DOHH2 (cell line): ENCODE results near the gene TM9SF4.

Experiments used
- H3F3A ChIP-seq: fragments of 200-600 bp; sonication (generic), shearing (Covaris generic); 2 replicates; pipeline ENCODE4 v1.6.0; 2016; ENCODE audit warnings: antibody characterized with exemption, mild to moderate bottlenecking; ENCODE audit not compliant: control insufficient read depth, insufficient read depth
- H3K27ac ChIP-seq: fragments of 200-600 bp; sonication (generic); 2 replicates; pipeline ENCODE4 v1.5.1; 2014; ENCODE audit warnings: low read depth, mild to moderate bottlenecking, low read length, moderate library complexity
- H3K27me3 ChIP-seq: fragments of 200-600 bp; sonication (generic); 2 replicates; pipeline ENCODE4 v1.6.1; 2014; ENCODE audit warnings: mild to moderate bottlenecking, low read length, mixed read lengths; ENCODE audit not compliant: control insufficient read depth
- H3K36me3 ChIP-seq: fragments of 200-600 bp; sonication (generic); 2 replicates; pipeline ENCODE4 v1.6.1; 2014; ENCODE audit warnings: mild to moderate bottlenecking, low read length, moderate library complexity, mixed read lengths; ENCODE audit not compliant: control insufficient read depth
- H3K4me1 ChIP-seq: fragments of 200-600 bp; sonication (generic); 2 replicates; pipeline ENCODE4 v1.6.1; 2014; ENCODE audit warnings: mild to moderate bottlenecking, low read length, mixed read lengths; ENCODE audit not compliant: control insufficient read depth
- H3K4me2 ChIP-seq: fragments of 200-600 bp; sonication (generic); 2 replicates; pipeline ENCODE4 v1.6.0; 2014; ENCODE audit warnings: mild to moderate bottlenecking, low read length, moderate library complexity
- H3K4me3 ChIP-seq: fragments of 200-600 bp; sonication (generic); 2 replicates; pipeline ENCODE4 v1.5.1; 2014; ENCODE audit warnings: mild to moderate bottlenecking, low read length, mixed read lengths
- H3K79me2 ChIP-seq: fragments of 200-600 bp; sonication (generic); 2 replicates; pipeline ENCODE4 v1.6.1; 2014; ENCODE audit warnings: mild to moderate bottlenecking, low read length, mixed read lengths; ENCODE audit not compliant: control insufficient read depth
- H3K9me2 ChIP-seq: fragments of 200-600 bp; sonication (generic); replicated peaks from 2 replicates; pipeline ENCODE4 v1.6.1; 2014; ENCODE audit warnings: mild to moderate bottlenecking, low read length, mixed read lengths; ENCODE audit not compliant: control insufficient read depth
- H3K9me3 ChIP-seq: fragments of 200-600 bp; sonication (generic); 2 replicates; pipeline ENCODE4 v1.6.1; 2014; ENCODE audit warnings: antibody characterized with exemption, low read length, mixed read lengths; ENCODE audit not compliant: control insufficient read depth, insufficient read depth
- H4K20me1 ChIP-seq: fragments of 200-600 bp; sonication (generic); 2 replicates; pipeline ENCODE4 v1.6.0; 2014; ENCODE audit warnings: low read depth, mild to moderate bottlenecking, antibody characterized with exemption, low read length, moderate library complexity; ENCODE audit not compliant: control insufficient read depth, insufficient read depth
- EZH2phosphoT487 ChIP-seq: fragments of 200-600 bp; sonication (generic); IDR thresholded peaks from 2 replicates; pipeline ENCODE4 v1.6.1; 2017; ENCODE audit warnings: borderline replicate concordance, mild to moderate bottlenecking, antibody characterized with exemption, low read length, moderate library complexity, mixed read lengths
- TF ChIP-seq, protein P1 (sequence below): fragments of 200-600 bp; sonication (generic); IDR thresholded peaks from one replicate; pipeline ENCODE4 v1.5.1; 2014; ENCODE audit warnings: antibody characterized with exemption, mild to moderate bottlenecking, low read depth, low read length; ENCODE audit not compliant: poor library complexity, severe bottlenecking

Gene TM9SF4

GRCh38 chr20:32069711-32070110 is 39.8 kb upstream of the TM9SF4 start:
- H3K27ac ChIP-seq: peak overlapping the region; percentile 87
- H3K4me3 ChIP-seq: peak overlapping the region; percentile 64
- no peaks in the 10 kb centered on the region for H3K79me2 ChIP-seq
- no peaks in the 10 kb centered on the region for H3K27me3 ChIP-seq
- H3K4me2 ChIP-seq: peak overlapping the region; percentile 85
- no peaks in the 10 kb centered on the region for H3K36me3 ChIP-seq
- H3K9me3 ChIP-seq: no peaks in the 10 kb centered on the region
- peaks cover 47% of the 10 kb centered on the region for H3F3A ChIP-seq
- H4K20me1 ChIP-seq: no peaks in the 10 kb centered on the region
- peaks cover 65% of the 10 kb centered on the region for H3K4me1 ChIP-seq
- no peaks in the 10 kb centered on the region for H3K9me2 ChIP-seq
- TF ChIP-seq, protein P1, sequence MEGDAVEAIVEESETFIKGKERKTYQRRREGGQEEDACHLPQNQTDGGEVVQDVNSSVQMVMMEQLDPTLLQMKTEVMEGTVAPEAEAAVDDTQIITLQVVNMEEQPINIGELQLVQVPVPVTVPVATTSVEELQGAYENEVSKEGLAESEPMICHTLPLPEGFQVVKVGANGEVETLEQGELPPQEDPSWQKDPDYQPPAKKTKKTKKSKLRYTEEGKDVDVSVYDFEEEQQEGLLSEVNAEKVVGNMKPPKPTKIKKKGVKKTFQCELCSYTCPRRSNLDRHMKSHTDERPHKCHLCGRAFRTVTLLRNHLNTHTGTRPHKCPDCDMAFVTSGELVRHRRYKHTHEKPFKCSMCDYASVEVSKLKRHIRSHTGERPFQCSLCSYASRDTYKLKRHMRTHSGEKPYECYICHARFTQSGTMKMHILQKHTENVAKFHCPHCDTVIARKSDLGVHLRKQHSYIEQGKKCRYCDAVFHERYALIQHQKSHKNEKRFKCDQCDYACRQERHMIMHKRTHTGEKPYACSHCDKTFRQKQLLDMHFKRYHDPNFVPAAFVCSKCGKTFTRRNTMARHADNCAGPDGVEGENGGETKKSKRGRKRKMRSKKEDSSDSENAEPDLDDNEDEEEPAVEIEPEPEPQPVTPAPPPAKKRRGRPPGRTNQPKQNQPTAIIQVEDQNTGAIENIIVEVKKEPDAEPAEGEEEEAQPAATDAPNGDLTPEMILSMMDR: no peak
- no peak for TF ChIP-seq EZH2phosphoT487

DNA sequence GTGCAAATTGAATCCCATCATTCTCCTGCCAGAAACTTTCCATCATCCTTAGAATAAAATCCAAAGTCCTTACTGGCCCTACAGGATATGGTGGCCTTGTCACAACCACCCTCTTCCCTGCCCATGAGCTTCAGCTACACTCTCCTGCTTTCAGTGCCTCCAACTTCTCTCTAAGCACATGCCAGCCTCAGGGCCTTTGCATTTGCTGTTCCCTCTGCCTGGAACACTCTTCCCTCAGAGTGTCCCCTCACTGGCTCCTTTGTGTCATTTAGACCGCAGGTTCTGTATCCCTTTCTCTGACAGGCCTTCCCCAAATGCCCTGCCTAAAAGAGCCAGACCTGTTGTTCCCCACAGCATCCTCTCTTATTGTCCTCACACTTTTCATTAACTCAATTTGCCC is 39.2 kb upstream of the TM9SF4 start:
- peak overlapping the region; percentile 64 for H3K4me3 ChIP-seq
- H3K4me2 ChIP-seq: peak overlapping the region; percentile 85

GRCh38 chr20:32070690-32071213 is 38.8 kb upstream of the TM9SF4 start:
- TF ChIP-seq, protein P1: no peak
- TF ChIP-seq EZH2phosphoT487: no peak
- no peaks in the 10 kb centered on the region for H3K36me3 ChIP-seq
- peak overlapping the region; percentile 64 for H3K4me3 ChIP-seq
- H3K4me1 ChIP-seq: peaks cover 61% of the 10 kb centered on the region
- H3K27me3 ChIP-seq: no peaks in the 10 kb centered on the region
- peak overlapping the region; percentile 85 for H3K4me2 ChIP-seq
- peak overlapping the region; percentile 87 for H3K27ac ChIP-seq
- peaks cover 41% of the 10 kb centered on the region for H3F3A ChIP-seq
- no peaks in the 10 kb centered on the region for H3K79me2 ChIP-seq
- H3K9me3 ChIP-seq: no peaks in the 10 kb centered on the region
- H3K9me2 ChIP-seq: no peaks in the 10 kb centered on the region
- no peaks in the 10 kb centered on the region for H4K20me1 ChIP-seq

More for the DNA sequence above, 39.2 kb upstream of the TM9SF4 start:
- Histone ChIP-seq H3F3A (peaks cover 44% of the 10 kb centered on the region), H4K20me1 (no peaks in the 10 kb centered on the region), H3K36me3 (no peaks in the 10 kb centered on the region), H3K79me2 (no peaks in the 10 kb centered on the region), H3K27me3 (no peaks in the 10 kb centered on the region), H3K9me3 (no peaks in the 10 kb centered on the region), H3K4me1 (peaks cover 65% of the 10 kb centered on the region), H3K9me2 (no peaks in the 10 kb centered on the region), H3K27ac (peak overlapping the region; percentile 87)
- no peak for TF ChIP-seq EZH2phosphoT487
- TF ChIP-seq, protein P1: no peak
